GM12801 (cell line): ENCODE data around the gene ARHGAP26.

Experiments
- CTCF ChIP-seq: IDR thresholded peaks from one replicate; pipeline ENCODE4 v1.5.1; 2011; ENCODE audit warnings: control low read depth; ENCODE audit not compliant: insufficient read length; ENCODE audit errors: extremely low read depth

ARHGAP26 gene

DNA sequence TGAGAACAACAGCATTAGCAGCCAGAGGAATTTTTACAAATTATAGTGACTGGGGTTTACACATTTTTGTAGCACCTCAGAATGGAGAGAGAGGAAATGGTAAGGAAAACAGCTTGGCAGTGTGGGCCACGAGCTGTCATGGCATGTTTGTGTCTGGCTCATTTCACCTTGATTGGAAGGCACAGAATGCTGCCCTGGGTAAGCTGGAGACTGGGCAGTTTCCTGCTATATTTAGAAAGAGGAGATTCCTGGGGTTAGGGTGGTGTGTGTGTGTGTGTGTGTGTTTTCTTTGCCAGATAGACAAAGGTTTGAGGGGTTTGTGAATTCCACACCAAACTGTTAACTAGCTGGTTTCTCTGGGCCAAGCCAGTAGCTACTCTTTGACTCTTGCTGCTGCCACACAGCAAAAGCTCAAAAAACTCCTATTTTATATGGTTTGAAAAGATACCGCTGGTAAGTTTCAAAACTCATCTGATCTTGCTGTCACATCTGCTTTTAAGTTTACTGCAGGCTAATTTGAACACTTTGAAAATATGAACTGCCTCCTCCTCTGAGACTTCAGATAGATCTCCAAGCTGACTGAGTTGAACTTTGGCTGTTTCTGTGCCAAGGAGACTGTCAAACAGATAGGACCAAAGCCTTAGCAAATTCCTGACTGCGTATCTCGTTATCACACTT is 9.1 kb downstream of the ARHGAP26 start:
- TF ChIP-seq CTCF = no peak

GRCh38 chr5:142780871-142781270 is 10.7 kb downstream of the ARHGAP26 start:
- TF ChIP-seq CTCF = no peak

GRCh38 chr5:142782976-142783530 is 12.9 kb downstream of the ARHGAP26 start:
- no peak for TF ChIP-seq CTCF

DNA sequence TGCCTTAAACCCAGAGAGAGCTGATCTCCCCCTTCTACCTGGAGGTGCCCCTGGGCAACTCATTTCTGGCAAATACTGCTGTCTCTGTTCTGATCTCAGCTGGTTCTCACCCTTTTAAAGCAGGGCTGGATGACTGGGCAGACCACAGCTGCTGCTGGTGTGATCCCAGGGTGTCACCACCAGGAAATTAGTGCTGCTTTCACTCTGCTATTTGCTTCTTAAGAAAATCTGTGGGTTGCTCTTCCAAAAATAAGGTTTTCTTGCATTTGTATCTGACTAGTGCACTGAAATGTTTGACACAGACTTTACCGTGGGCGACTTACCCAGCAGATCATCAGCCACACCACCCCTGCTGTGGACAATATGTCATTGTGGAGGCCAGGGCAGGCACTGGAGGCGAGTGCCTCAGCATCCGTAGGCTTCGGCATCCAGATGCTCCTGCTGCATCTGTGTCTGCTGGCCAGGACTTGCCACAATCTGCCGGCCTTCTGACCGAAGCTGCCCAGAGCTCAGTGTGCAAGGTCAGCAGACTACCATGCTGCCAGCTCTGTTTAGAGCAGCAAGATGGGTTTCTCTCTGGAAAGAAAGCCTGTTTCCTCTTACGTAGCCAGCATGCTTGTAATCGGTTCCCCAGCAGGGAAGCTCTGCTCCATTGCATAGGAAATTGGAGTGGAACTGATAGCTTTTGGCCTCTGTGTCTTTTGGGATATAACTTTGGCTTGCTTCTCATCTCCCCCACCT is 13.6 kb downstream of the ARHGAP26 start:
- no peak for TF ChIP-seq CTCF

- TF ChIP-seq CTCF = no peak
These were observed 14.3 kb downstream of the ARHGAP26 start for GRCh38 chr5:142784401-142784955.

- TF ChIP-seq CTCF = no peak
These were observed 15.0 kb downstream of the ARHGAP26 start for GRCh38 chr5:142785206-142785605.

- no peak for TF ChIP-seq CTCF
These were observed 19.0 kb downstream of the ARHGAP26 start for GRCh38 chr5:142789206-142789605.
